OCI-LY3 (cell line): ENCODE results near the gene TNS1.

ENCODE experiments used
- H2AFZ ChIP-seq: fragments of 200-600, 300-600 bp; shearing (Covaris generic); 2 replicates; pipeline ENCODE4 v1.6.0; 2014; ENCODE audit warnings: antibody characterized with exemption, low read depth, low read length
- H3K27ac ChIP-seq: fragments of 200-600, 300-600 bp; sonication (generic); 2 replicates; pipeline ENCODE4 v1.5.1; 2014; ENCODE audit warnings: mild to moderate bottlenecking, low read length, moderate library complexity, mixed read lengths
- H3K27me3 ChIP-seq: fragments of 200-600, 300-600 bp; sonication (generic); 2 replicates; pipeline ENCODE4 v1.6.1; 2014; ENCODE audit warnings: low read depth, low read length, mixed read lengths
- H3K36me3 ChIP-seq: fragments of 200-600, 300-600 bp; sonication (generic); replicated peaks from 2 replicates; pipeline ENCODE3; 2014; ENCODE audit warnings: low read depth, low read length, mixed read lengths
- H3K4me1 ChIP-seq: fragments of 300-600, 200-600 bp; sonication (generic); 2 replicates; pipeline ENCODE4 v1.6.1; 2014; ENCODE audit warnings: low read length, mixed read lengths
- H3K4me2 ChIP-seq: fragments of 200-600, 300-600 bp; sonication (generic); 2 replicates; pipeline ENCODE4 v1.6.1; 2014; ENCODE audit warnings: low read length, mixed read lengths
- H3K4me3 ChIP-seq: fragments of 300-600, 200-600 bp; sonication (generic); 2 replicates; pipeline ENCODE4 v1.5.1; 2014; ENCODE audit warnings: antibody characterized with exemption, mild to moderate bottlenecking, low read length, moderate library complexity
- H3K79me2 ChIP-seq: fragments of 300-600, 200-600 bp; shearing (Covaris generic); 2 replicates; pipeline ENCODE4 v1.6.1; 2014; ENCODE audit warnings: mild to moderate bottlenecking, low read length, mixed read lengths
- H3K9ac ChIP-seq: fragments of 300-600, 200-600 bp; shearing (Covaris generic); 2 replicates; pipeline ENCODE4 v1.6.0; 2014; ENCODE audit warnings: mild to moderate bottlenecking, low read length, moderate library complexity
- H3K9me3 ChIP-seq: fragments of 200-600, 300-600 bp; shearing (Covaris generic); 2 replicates; pipeline ENCODE4 v1.6.1; 2014; ENCODE audit warnings: low read length, mixed read lengths; ENCODE audit not compliant: insufficient read depth
- H4K20me1 ChIP-seq: fragments of 200-600, 300-600 bp; sonication (generic); 2 replicates; pipeline ENCODE4 v1.6.1; 2016; ENCODE audit warnings: low read length, mixed read lengths; ENCODE audit not compliant: insufficient read depth
- EZH2phosphoT487 ChIP-seq: fragments of 200-600 bp; shearing (Covaris generic); IDR thresholded peaks from 2 replicates; pipeline ENCODE4 v1.6.1; 2018; ENCODE audit warnings: antibody characterized with exemption, mixed run types, low read depth
- TF ChIP-seq, protein P1 (sequence below): fragments of 200-600, 300-600 bp; sonication (generic); IDR thresholded peaks from 2 replicates; pipeline ENCODE4 v1.5.1; 2014; ENCODE audit warnings: antibody characterized with exemption, low read length, low read depth

TNS1 gene

DNA sequence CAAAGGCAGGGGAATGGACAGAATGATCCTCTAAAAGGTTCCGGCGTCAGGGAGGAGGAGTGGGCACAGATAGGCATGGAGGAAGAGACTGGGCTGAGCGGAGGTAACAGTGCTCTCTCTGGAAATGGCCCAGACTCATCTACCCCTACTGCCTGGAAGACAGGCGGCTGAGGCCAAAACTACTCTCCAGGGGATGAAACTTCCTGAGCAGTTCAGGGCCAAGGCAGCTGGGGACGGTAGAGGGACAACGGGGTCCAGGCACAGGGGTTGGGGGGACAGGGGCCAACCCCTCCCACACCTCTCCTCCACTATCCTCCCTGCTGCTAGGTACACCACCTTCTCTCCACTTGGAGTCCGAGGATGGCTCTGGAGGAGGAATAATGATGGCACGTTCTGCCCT lies 94.3 kb downstream of the TNS1 start:
- Histone ChIP-seq H3K27me3 (no peaks in the 10 kb centered on the region), H3K4me2 (no peak overlapping the region), H3K9me3 (no peaks in the 10 kb centered on the region), H3K4me3 (no peak overlapping the region), H3K27ac (no peak overlapping the region), H4K20me1 (no peaks in the 10 kb centered on the region), H2AFZ (no peak overlapping the region), H3K36me3 (no peaks in the 10 kb centered on the region), H3K9ac (no peak overlapping the region), H3K4me1 (no peaks in the 10 kb centered on the region), H3K79me2 (no peaks in the 10 kb centered on the region)
- TF ChIP-seq EZH2phosphoT487: no peak
- TF ChIP-seq, protein P1, sequence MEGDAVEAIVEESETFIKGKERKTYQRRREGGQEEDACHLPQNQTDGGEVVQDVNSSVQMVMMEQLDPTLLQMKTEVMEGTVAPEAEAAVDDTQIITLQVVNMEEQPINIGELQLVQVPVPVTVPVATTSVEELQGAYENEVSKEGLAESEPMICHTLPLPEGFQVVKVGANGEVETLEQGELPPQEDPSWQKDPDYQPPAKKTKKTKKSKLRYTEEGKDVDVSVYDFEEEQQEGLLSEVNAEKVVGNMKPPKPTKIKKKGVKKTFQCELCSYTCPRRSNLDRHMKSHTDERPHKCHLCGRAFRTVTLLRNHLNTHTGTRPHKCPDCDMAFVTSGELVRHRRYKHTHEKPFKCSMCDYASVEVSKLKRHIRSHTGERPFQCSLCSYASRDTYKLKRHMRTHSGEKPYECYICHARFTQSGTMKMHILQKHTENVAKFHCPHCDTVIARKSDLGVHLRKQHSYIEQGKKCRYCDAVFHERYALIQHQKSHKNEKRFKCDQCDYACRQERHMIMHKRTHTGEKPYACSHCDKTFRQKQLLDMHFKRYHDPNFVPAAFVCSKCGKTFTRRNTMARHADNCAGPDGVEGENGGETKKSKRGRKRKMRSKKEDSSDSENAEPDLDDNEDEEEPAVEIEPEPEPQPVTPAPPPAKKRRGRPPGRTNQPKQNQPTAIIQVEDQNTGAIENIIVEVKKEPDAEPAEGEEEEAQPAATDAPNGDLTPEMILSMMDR: no peak

DNA sequence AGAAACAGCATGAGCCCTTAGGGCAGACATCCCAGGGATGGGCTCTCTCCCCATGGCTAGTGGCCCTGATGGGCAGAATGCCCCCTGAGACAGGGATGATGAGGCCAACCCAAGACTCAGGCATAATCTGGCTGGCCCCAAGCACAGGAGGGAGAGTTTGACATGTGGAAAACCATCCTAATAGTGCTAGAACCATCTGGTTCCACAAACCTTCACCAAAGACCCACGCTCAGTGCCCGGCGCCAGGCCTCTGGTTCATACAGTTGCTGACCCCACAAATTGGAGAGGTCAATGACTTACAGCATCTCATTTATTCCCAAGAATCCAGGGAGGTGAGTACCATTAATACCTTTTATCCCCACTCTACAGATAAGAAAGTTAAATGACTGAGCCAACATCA lies 95.5 kb downstream of the TNS1 start:
- TF ChIP-seq, protein P1: no peak
- no peak for TF ChIP-seq EZH2phosphoT487
- H3K36me3 ChIP-seq: no peaks in the 10 kb centered on the region
- no peaks in the 10 kb centered on the region for H3K9me3 ChIP-seq
- H2AFZ ChIP-seq: no peak overlapping the region
- no peak overlapping the region for H3K27ac ChIP-seq
- no peaks in the 10 kb centered on the region for H3K27me3 ChIP-seq
- H3K4me1 ChIP-seq: no peaks in the 10 kb centered on the region
- H3K79me2 ChIP-seq: no peaks in the 10 kb centered on the region
- no peak overlapping the region for H3K4me2 ChIP-seq
- H4K20me1 ChIP-seq: no peaks in the 10 kb centered on the region
- no peak overlapping the region for H3K9ac ChIP-seq
- no peak overlapping the region for H3K4me3 ChIP-seq

DNA sequence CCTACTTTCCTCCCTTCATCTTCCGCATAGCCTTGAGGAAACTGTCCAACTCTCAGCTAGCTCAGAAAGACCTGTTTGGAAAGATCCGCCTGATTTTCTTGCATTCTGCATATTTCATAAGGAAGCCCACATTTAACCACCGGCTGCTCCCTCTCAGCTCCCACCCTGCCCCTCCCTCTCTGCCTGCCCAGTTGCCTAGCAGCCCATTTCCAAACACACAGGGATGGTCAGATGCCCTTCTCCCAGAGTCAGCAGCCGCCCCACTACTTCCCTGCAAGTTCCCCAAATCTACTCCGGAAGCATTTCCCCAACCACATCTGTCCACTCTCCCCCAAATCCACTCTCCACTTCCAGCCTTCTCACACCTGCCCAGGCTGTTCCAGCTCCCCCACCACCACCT lies 96.0 kb downstream of the TNS1 start:
- Histone ChIP-seq H3K27ac (no peak overlapping the region), H3K4me1 (no peaks in the 10 kb centered on the region), H3K9ac (no peak overlapping the region), H3K9me3 (no peaks in the 10 kb centered on the region), H3K79me2 (no peaks in the 10 kb centered on the region), H4K20me1 (no peaks in the 10 kb centered on the region), H3K27me3 (no peaks in the 10 kb centered on the region), H3K4me2 (no peak overlapping the region), H2AFZ (no peak overlapping the region), H3K4me3 (no peak overlapping the region), H3K36me3 (no peaks in the 10 kb centered on the region)
- TF ChIP-seq, protein P1: no peak
- TF ChIP-seq EZH2phosphoT487: no peak

DNA sequence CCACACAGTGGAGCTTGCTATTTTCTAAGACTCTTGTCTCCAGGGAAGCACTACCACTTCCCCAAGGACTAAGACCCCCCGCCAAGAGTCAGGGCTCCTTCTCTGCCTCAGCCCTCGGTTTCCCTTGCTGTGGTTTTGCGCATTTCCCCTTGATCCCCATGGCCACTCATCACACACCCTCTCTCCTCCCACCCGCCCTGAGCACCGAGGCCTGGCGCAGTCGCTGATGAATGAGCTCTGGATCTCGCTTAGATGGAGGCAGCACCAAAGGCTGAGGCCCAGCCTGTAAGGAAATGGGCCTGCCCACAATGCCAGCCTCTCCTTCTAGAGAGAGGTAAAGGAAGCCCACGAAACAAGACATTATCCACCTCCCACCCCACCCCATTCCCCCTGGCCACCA lies 96.9 kb downstream of the TNS1 start:
- no peaks in the 10 kb centered on the region for H3K9me3 ChIP-seq
- no peaks in the 10 kb centered on the region for H3K4me1 ChIP-seq
- no peaks in the 10 kb centered on the region for H3K27me3 ChIP-seq
- no peak overlapping the region for H2AFZ ChIP-seq
- no peaks in the 10 kb centered on the region for H3K36me3 ChIP-seq
- TF ChIP-seq, protein P1: no peak
- no peak for TF ChIP-seq EZH2phosphoT487
- H3K27ac ChIP-seq: no peak overlapping the region
- no peak overlapping the region for H3K9ac ChIP-seq
- H3K79me2 ChIP-seq: no peaks in the 10 kb centered on the region
- H3K4me3 ChIP-seq: no peak overlapping the region
- H3K4me2 ChIP-seq: no peak overlapping the region
- no peaks in the 10 kb centered on the region for H4K20me1 ChIP-seq
